ENCODE measurements around the gene SPRYD3.
"Not testable (repeated sequence)": the region's sequence is repeated elsewhere in the genome, so short reads cannot be mapped to it uniquely, and the experiment has no call there.

The SPRYD3 gene

GRCh38 chr12:53049571-53050318 lies 29.4 kb downstream of the SPRYD3 start, which contains the start of gene TNS2:
TNS2 (plus strand) TSS chr12:53050065; CDS start chr12:53050186, 121 bp downstream.
- DNase-seq, result no peak

GRCh38 chr12:53048780-53049401 lies 30.3 kb downstream of the SPRYD3 start:
- no peak for DNase-seq

- no peak for DNase-seq
These were observed 31.0 kb downstream of the SPRYD3 start for GRCh38 chr12:53048033-53048779.

GRCh38 chr12:53047221-53048032 lies 31.8 kb downstream of the SPRYD3 start:
- no peak for DNase-seq

GRCh38 chr12:53046655-53047220 lies 32.5 kb downstream of the SPRYD3 start:
- DNase-seq, result no peak

- DNase-seq, result no peak
These were observed 33.5 kb downstream of the SPRYD3 start for GRCh38 chr12:53045696-53046045.

- no peak for DNase-seq
These were observed 34.1 kb downstream of the SPRYD3 start for GRCh38 chr12:53044896-53045695.

GRCh38 chr12:53044052-53044581 lies 35.1 kb downstream of the SPRYD3 start:
- no peak for DNase-seq

GRCh38 chr12:53042607-53043454 lies 36.4 kb downstream of the SPRYD3 start:
- no peak for DNase-seq

GRCh38 chr12:53039851-53040250 lies 39.3 kb downstream of the SPRYD3 start:
- no peak for DNase-seq

- DNase-seq, result no peak
These were observed 42.4 kb downstream of the SPRYD3 start for GRCh38 chr12:53036802-53037201.

- no peak for DNase-seq
These were observed 44.7 kb downstream of the SPRYD3 start for GRCh38 chr12:53034459-53034858.

GRCh38 chr12:53033832-53034231 lies 45.4 kb downstream of the SPRYD3 start:
- not testable (repeated sequence) for DNase-seq

GRCh38 chr12:53031616-53032015 lies 47.6 kb downstream of the SPRYD3 start:
- no peak for DNase-seq

GRCh38 chr12:53027014-53027413 lies 52.2 kb downstream of the SPRYD3 start:
- not testable (repeated sequence) for DNase-seq

GRCh38 chr12:53025250-53025649 lies 53.9 kb downstream of the SPRYD3 start:
- no peak for DNase-seq

GRCh38 chr12:53014709-53015108 lies 64.5 kb downstream of the SPRYD3 start:
- DNase-seq, result no peak

All from NCI-H187 treated with DMSO at 0.1 percent for 48 hours (cell line).